GM12891 (cell line): ENCODE results near the gene ZNF286A. TPM values are rescaled to one million over a fixed set of nuclear protein-coding genes. Genes with fewer than 3 reads are reported as not detected.
A peak's percentile ranks its signal among the peaks of the same experiment; 100 is the strongest.
"Not testable (repeated sequence)": the region's sequence is repeated elsewhere in the genome, so short reads cannot be mapped to it uniquely, and the experiment has no call there.

Experiments used
- DNase-seq: peaks from one replicate; pipeline ENCODE4 v3.0.0; 2011; ENCODE audit warnings: low spot score; ENCODE audit not compliant: insufficient read length
- FAIRE-seq: peaks from 2 replicates; lab custom pipeline; 2011; peaks lifted over from hg19 to GRCh38; lab: Jason Lieb, UNC
- PAX5 ChIP-seq: IDR thresholded peaks from 2 replicates; pipeline ENCODE4 v1.6.1; 2011; ENCODE audit warnings: low read length, moderate library complexity, mild to moderate bottlenecking; ENCODE audit not compliant: insufficient read depth, severe bottlenecking
- POLR2A ChIP-seq: IDR thresholded peaks from 2 replicates; pipeline ENCODE4 v1.6.1; 2011; ENCODE audit warnings: low read depth, low read length, control low read depth
- POLR2AphosphoS5 ChIP-seq: IDR thresholded peaks from 2 replicates; pipeline ENCODE4 v1.6.1; 2011; ENCODE audit warnings: low read depth, low read length, control low read depth
- POU2F2 ChIP-seq: IDR thresholded peaks from 2 replicates; pipeline ENCODE4 v1.6.1; 2011; ENCODE audit warnings: low read depth, mild to moderate bottlenecking, control low read depth, low read length, moderate library complexity
- SPI1 ChIP-seq: IDR thresholded peaks from 2 replicates; pipeline ENCODE4 v1.6.1; 2011; ENCODE audit warnings: low read depth, low read length, control low read depth
- TAF1 ChIP-seq: IDR thresholded peaks from 2 replicates; pipeline ENCODE4 v1.6.1; 2011; ENCODE audit warnings: low read depth, low read length, control low read depth
- polyA plus RNA-seq: library from polyadenylated mRNA; unstranded; fragments of >200 nt; gene quantifications from one replicate; pipeline ENCODE4 v1.2.1, GENCODE V29; 2012; ENCODE audit warnings: low read depth, missing spikeins, inconsistent platforms; ENCODE audit not compliant: missing spikeins

Gene ZNF286A
- 6.6 TPM for polyA plus RNA-seq

GRCh38 chr17:15699413-15699924 lies at the start of gene ZNF286A:
Gene ZNF286A, plus strand, starts transcription at chr17:15699752. Its CDS starts 578 bp downstream, at chr17:15700330.
- FAIRE-seq (peak; percentile 99), DNase-seq (peak; percentile 86)
- TF ChIP-seq TAF1 (0 out of 2 replicates have a peak, but pooled peaks have one; percentile 32), POLR2A (peak; percentile 61)

DNA sequence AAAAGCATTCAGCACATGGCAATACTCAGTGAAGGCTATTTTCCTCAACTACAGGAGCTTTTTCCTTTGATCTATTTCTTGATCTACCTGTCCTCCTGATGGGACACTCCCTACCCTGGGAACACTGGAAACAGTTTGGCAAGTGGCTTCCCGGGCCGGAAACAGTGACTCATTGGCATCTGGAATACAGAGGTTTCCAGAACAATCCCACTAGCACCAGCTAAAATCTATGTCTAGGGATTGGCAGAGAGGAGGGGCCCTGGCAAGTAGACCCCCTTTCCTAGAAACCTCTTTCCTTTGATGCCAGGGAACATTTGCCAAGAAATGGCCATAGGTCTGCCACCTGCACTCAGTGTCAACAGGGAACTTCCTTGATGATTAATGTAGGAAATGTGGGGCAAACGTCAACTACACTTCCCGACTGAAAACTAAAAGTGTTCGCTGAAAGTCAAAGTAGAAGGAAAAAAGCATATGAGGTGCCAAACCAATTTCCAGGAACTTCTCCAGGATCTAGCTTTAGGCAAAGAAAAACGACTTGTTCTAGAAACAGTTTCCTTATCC lies 49.6 kb upstream of the ZNF286A start:
- TF ChIP-seq SPI1 (no peak), POLR2AphosphoS5 (no peak)
- no peak for DNase-seq
- no peak for FAIRE-seq

DNA sequence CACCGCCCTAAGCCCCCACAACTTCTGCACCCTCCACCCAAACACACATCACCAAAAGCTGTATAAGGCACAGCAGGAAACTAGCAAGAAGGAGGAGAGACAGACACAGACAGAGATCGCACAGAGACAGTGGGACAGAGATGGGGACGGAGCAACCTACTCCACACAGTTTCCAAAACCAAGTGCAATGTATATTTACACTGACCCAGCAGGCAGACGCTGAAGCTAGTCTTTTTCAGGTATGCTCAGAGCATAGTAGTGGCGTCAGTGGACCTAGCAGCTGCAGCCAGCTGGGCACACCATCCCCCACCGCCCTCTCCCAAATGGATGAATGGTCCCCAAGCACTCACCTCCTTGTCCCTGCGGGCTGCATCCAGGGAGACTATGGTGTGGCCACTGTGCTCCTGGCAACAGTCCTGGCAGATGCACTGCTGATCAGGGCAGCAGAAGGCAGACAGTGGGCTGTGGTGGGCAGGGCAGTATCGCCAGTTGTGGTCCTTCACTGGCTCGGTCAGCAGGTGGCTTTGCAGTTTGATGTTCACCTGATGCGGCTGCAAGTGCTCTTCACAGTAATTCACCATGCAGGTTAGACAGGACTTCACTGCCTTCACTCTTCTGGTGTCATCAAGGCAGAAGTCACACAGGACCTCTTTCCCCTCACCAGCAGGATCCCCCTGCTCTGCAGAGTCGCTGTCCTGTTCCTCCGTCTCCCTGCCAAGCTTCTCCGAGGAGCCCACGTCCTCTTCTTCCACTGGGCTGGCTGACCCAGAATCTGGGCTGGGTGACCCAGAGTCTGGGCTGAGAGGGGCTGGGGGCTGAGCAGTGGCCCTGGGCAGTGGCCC lies 48.6 kb upstream of the ZNF286A start:
- DNase-seq (no peak), FAIRE-seq (no peak)
- TF ChIP-seq POLR2A (no peak), SPI1 (no peak), POLR2AphosphoS5 (no peak), TAF1 (no peak), PAX5 (no peak), POU2F2 (no peak)

DNA sequence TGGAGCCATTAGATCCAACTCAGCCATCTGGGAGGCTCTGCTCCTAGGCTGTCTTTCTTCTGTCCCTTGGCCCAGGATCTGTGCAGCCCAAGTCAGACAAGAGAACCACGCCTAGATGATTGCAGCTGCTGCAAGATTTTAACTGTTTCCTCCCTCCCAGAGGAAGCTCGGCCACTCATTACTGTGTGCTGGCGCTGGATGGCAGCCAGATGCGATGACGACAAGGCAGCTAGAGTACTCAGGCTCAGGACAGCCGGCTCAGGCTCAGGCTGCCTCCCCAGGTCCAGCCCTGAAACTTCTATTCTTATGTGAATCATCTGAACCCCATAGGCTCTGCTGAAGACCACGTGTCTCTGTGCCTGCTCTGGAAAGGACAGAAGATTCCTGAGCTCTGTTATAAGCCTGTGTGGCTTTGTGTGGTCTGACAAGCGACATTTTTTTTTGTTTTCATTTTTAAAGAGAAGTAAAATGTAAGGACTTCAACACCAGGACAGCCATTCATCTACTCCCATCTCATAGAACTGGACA lies 47.9 kb upstream of the ZNF286A start:
- DNase-seq (peak; percentile 25), FAIRE-seq (no peak)
- no peak for TF ChIP-seq POU2F2
- no peak for TF ChIP-seq SPI1
- no peak for TF ChIP-seq TAF1
- no peak for TF ChIP-seq POLR2AphosphoS5
- no peak for TF ChIP-seq POLR2A
- TF ChIP-seq PAX5, result no peak

GRCh38 chr17:15652960-15653359 lies 46.6 kb upstream of the ZNF286A start:
- no peak for TF ChIP-seq POLR2AphosphoS5
- no peak for TF ChIP-seq SPI1
- no peak for TF ChIP-seq TAF1
- no peak for TF ChIP-seq POU2F2
- no peak for TF ChIP-seq POLR2A
- no peak for TF ChIP-seq PAX5
- FAIRE-seq (no peak), DNase-seq (no peak)

- not testable (repeated sequence) for DNase-seq, FAIRE-seq
Observed at GRCh38 chr17:15654401-15654800, 45.2 kb upstream of the ZNF286A start.

GRCh38 chr17:15654886-15655561 lies 44.5 kb upstream of the ZNF286A start:
- DNase-seq (no peak), FAIRE-seq (no peak)
- TF ChIP-seq PAX5 (no peak), POU2F2 (no peak), POLR2AphosphoS5 (no peak), POLR2A (no peak), TAF1 (no peak)

DNA sequence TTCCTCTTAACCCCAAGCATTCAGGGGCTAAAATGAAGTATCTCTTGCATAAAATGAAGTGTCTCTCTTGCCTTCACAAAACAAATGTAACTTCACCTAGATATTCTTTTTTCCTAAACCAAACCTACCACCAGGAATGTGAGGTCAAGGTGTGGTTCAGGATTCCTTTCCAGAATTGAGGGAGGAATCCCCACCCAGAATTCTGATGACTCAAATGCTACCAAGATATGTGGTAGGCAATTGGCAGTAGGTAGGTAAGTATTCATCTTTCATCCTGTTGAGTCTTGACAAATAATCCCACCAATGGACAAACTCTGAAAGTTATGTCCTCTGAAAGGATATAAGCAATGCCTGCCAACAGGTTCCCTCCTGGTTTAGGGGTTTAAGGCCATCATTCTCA lies 41.7 kb upstream of the ZNF286A start:
- no peak for FAIRE-seq
- no peak for TF ChIP-seq TAF1
- DNase-seq, result no peak

- TF ChIP-seq SPI1 (no peak), POLR2A (no peak), TAF1 (no peak), POLR2AphosphoS5 (no peak), PAX5 (no peak), POU2F2 (no peak)
- no peak for DNase-seq
- FAIRE-seq, result no peak
Observed at GRCh38 chr17:15658296-15658695, 41.3 kb upstream of the ZNF286A start.

GRCh38 chr17:15659236-15659635 lies 40.3 kb upstream of the ZNF286A start:
- FAIRE-seq, result no peak
- no peak for DNase-seq

More at GRCh38 chr17:15659236-15659635, 40.3 kb upstream of the ZNF286A start:
- TF ChIP-seq POLR2A (no peak), SPI1 (no peak), PAX5 (no peak)
